ENCODE data around the gene ATP12A.
"Not testable (repeated sequence)": the region's sequence is repeated elsewhere in the genome, so short reads cannot be mapped to it uniquely, and the experiment has no call there.

The ATP12A gene

GRCh38 chr13:24730873-24731567 lies 50.8 kb downstream of the ATP12A start:
- DNase-seq (ENCODE audit: low read depth): not testable (repeated sequence)

- no peak for DNase-seq (ENCODE audit: low read depth)
These were observed 54.7 kb downstream of the ATP12A start for GRCh38 chr13:24734950-24735349.

- no peak for DNase-seq (ENCODE audit: low read depth)
These were observed 56.8 kb downstream of the ATP12A start for GRCh38 chr13:24737042-24737441.

GRCh38 chr13:24738366-24738847 lies 58.2 kb downstream of the ATP12A start:
- DNase-seq (ENCODE audit: low read depth): no peak

GRCh38 chr13:24740014-24740890 lies 60.0 kb downstream of the ATP12A start:
- no peak for DNase-seq (ENCODE audit: low read depth)

- peak; percentile 11 for DNase-seq (ENCODE audit: low read depth)
These were observed 60.9 kb downstream of the ATP12A start for GRCh38 chr13:24741016-24741662.

GRCh38 chr13:24741791-24742190 lies 61.6 kb downstream of the ATP12A start:
- no peak for DNase-seq (ENCODE audit: low read depth)

- peak; percentile 36 for DNase-seq (ENCODE audit: low read depth)
These were observed 62.1 kb downstream of the ATP12A start for GRCh38 chr13:24742294-24742693.

- no peak for DNase-seq (ENCODE audit: low read depth)
These were observed 62.8 kb downstream of the ATP12A start for GRCh38 chr13:24742977-24743376.

- DNase-seq (ENCODE audit: low read depth): no peak
These were observed 64.0 kb downstream of the ATP12A start for GRCh38 chr13:24744247-24744646.

- no peak for DNase-seq (ENCODE audit: low read depth)
These were observed 65.3 kb downstream of the ATP12A start for GRCh38 chr13:24745516-24745860.

GRCh38 chr13:24745861-24746617 lies 65.8 kb downstream of the ATP12A start:
- peak; percentile 7 for DNase-seq (ENCODE audit: low read depth)

- DNase-seq (ENCODE audit: low read depth): peak; percentile 36
These were observed 66.5 kb downstream of the ATP12A start for GRCh38 chr13:24746618-24747247.

- peak; percentile 40 for DNase-seq (ENCODE audit: low read depth)
These were observed 67.2 kb downstream of the ATP12A start for GRCh38 chr13:24747248-24748060.

- no peak for DNase-seq (ENCODE audit: low read depth)
These were observed 67.8 kb downstream of the ATP12A start for GRCh38 chr13:24748061-24748400.

GRCh38 chr13:24759197-24759596 lies 79.0 kb downstream of the ATP12A start:
- no peak for DNase-seq (ENCODE audit: low read depth)

Measured in iris pigment epithelial cell (primary cell).